ENCODE data around the gene VCPKMT. TPM values are rescaled to one million over a fixed set of nuclear protein-coding genes. Genes with fewer than 3 reads are reported as not detected.

VCPKMT gene
- total and polyA plus RNA-seq, 3 donors from 2014 or later = 8.5 to 14.5 (median 10.2) TPM

- Histone ChIP-seq H3K4me3 (no peak overlapping the region), H3K9me3 (no peaks in the 10 kb centered on the region), H3K36me3 (ENCODE audit: low read depth, missing control alignments) (no peaks in the 10 kb centered on the region), H3K27ac (no peak overlapping the region), H3K27me3 (no peaks in the 10 kb centered on the region), H3K4me1 (peaks cover 5% of the 10 kb centered on the region)
- no peak for DNase-seq
- intact Hi-C loops (cut with DNase I; ENCODE audit: low total_unique reads) = no loop called here
- no peak for TF ChIP-seq CTCF (IDR thresholded peaks at IDR 0.05)
- no peak for TF ChIP-seq POLR2A (IDR thresholded peaks at IDR 0.05)
- WGBS, 2 donors = 78 to 85% methylated on average over 3 of the region's 4 CpGs
These were observed 2.9 kb downstream of the VCPKMT start for GRCh38 chr14:50113381-50114035.

GRCh38 chr14:50110323-50111037 is 5.9 kb downstream of the VCPKMT start:
- Histone ChIP-seq H3K27ac (no peak overlapping the region), H3K36me3 (ENCODE audit: low read depth, missing control alignments) (no peaks in the 10 kb centered on the region), H3K27me3 (no peaks in the 10 kb centered on the region), H3K4me3 (no peak overlapping the region), H3K9me3 (no peaks in the 10 kb centered on the region), H3K4me1 (no peaks in the 10 kb centered on the region)
- intact Hi-C loops (cut with DNase I; ENCODE audit: low total_unique reads) = no loop called here
- TF ChIP-seq POLR2A (IDR thresholded peaks at IDR 0.05) (no peak), CTCF (IDR thresholded peaks at IDR 0.05) (no peak)
- WGBS, 2 donors = 75 to 84% methylated on average over 4 of the region's 4 CpGs
- no peak for DNase-seq

GRCh38 chr14:50109342-50109741 is 7.0 kb downstream of the VCPKMT start:
- Histone ChIP-seq H3K27me3 (no peaks in the 10 kb centered on the region), H3K4me1 (no peaks in the 10 kb centered on the region), H3K36me3 (ENCODE audit: low read depth, missing control alignments) (no peaks in the 10 kb centered on the region), H3K9me3 (no peaks in the 10 kb centered on the region), H3K4me3 (no peak overlapping the region), H3K27ac (no peak overlapping the region)
- DNase-seq = no peak
- WGBS, 2 donors = 64 to 71% methylated on average over 6 of the region's 6 CpGs
- TF ChIP-seq CTCF (IDR thresholded peaks at IDR 0.05) (peak in 2 of 3 experiments; percentile 3 to 13), POLR2A (IDR thresholded peaks at IDR 0.05) (no peak)
- intact Hi-C loops (cut with DNase I; ENCODE audit: low total_unique reads) = loop anchor here (5.0 kb wide), 1 partner anchor 242 kb away; no protein-coding TSS in a partner anchor

- intact Hi-C loops (cut with DNase I; ENCODE audit: low total_unique reads) = loop anchor here (5.0 kb wide), 1 partner anchor 241 kb away; no protein-coding TSS in a partner anchor
- H3K4me3 ChIP-seq = no peak overlapping the region
- no peaks in the 10 kb centered on the region for H3K4me1 ChIP-seq
- H3K27me3 ChIP-seq = no peaks in the 10 kb centered on the region
- TF ChIP-seq CTCF (IDR thresholded peaks at IDR 0.05) = no peak
- TF ChIP-seq POLR2A (IDR thresholded peaks at IDR 0.05) = no peak
- DNase-seq = no peak
- 71 to 74% methylated on average over 2 of the region's 2 CpGs for WGBS, 2 donors
- H3K36me3 ChIP-seq (ENCODE audit: low read depth, missing control alignments) = no peaks in the 10 kb centered on the region
- H3K27ac ChIP-seq = no peak overlapping the region
- H3K9me3 ChIP-seq = no peaks in the 10 kb centered on the region
These were observed 8.5 kb downstream of the VCPKMT start for GRCh38 chr14:50107850-50108249.
